Astrocyte (in vitro differentiated cells and primary cell): ENCODE results near the gene NDEL1. TPM values are rescaled to one million over a fixed set of nuclear protein-coding genes. Genes with fewer than 3 reads are reported as not detected.

Experiments
- DNase-seq: peaks from one replicate; pipeline ENCODE4 v3.0.0-alpha.2; 2010; ENCODE audit warnings: low read depth
- FAIRE-seq: peaks from 2 replicates; lab custom pipeline; 2011; peaks lifted over from hg19 to GRCh38; lab: Jason Lieb, UNC
- H2AFZ ChIP-seq: 2 replicates; pipeline ENCODE4 v1.6.0; 2012; ENCODE audit warnings: low read depth, low read length, inconsistent platforms
- H3K27ac ChIP-seq: 2 replicates; pipeline ENCODE4 v1.5.1; 2011; ENCODE audit warnings: low read depth, low read length, inconsistent platforms
- H3K27me3 ChIP-seq: 2 replicates; pipeline ENCODE4 v1.6.0; 2011; ENCODE audit warnings: low read length, inconsistent platforms; ENCODE audit not compliant: insufficient read depth
- H3K36me3 ChIP-seq: 2 replicates; pipeline ENCODE4 v1.5.1; 2011; ENCODE audit warnings: low read length, inconsistent platforms; ENCODE audit not compliant: insufficient read depth
- H3K4me1 ChIP-seq: 2 replicates; pipeline ENCODE4 v1.5.1; 2011; ENCODE audit warnings: low read length, inconsistent platforms; ENCODE audit not compliant: insufficient read depth
- H3K4me2 ChIP-seq: 2 replicates; pipeline ENCODE4 v1.6.0; 2012; ENCODE audit warnings: low read length, inconsistent platforms
- H3K4me3 ChIP-seq: 2 replicates; pipeline ENCODE4 v1.5.1; 2011; ENCODE audit warnings: low read depth, mild to moderate bottlenecking, low read length, inconsistent platforms; ENCODE audit not compliant: insufficient read depth
- H3K79me2 ChIP-seq: 2 replicates; pipeline ENCODE4 v1.6.0; 2012; ENCODE audit warnings: mild to moderate bottlenecking, low read length, inconsistent platforms; ENCODE audit not compliant: insufficient read depth
- H3K9ac ChIP-seq: 2 replicates; pipeline ENCODE4 v1.6.0; 2012; ENCODE audit warnings: mild to moderate bottlenecking, low read length, inconsistent platforms
- H3K9me3 ChIP-seq: 2 replicates; pipeline ENCODE4 v1.5.1; 2012; ENCODE audit warnings: low read depth, mild to moderate bottlenecking, low read length, inconsistent platforms; ENCODE audit not compliant: insufficient read depth
- H4K20me1 ChIP-seq: 2 replicates; pipeline ENCODE4 v1.6.0; 2012; ENCODE audit warnings: low read length, inconsistent platforms; ENCODE audit not compliant: insufficient read depth
- H3K27ac Mint-ChIP-seq: one replicate; pipeline ENCODE4 v1.8.0; 2021; ENCODE audit warnings: mild to moderate bottlenecking, mixed read lengths; ENCODE audit not compliant: unreplicated experiment
- H3K27me3 Mint-ChIP-seq: one replicate; pipeline ENCODE4 v1.8.0; 2021; ENCODE audit warnings: low read depth, mixed read lengths; ENCODE audit not compliant: unreplicated experiment
- H3K36me3 Mint-ChIP-seq: one replicate; pipeline ENCODE4 v1.8.0; 2021; ENCODE audit warnings: low read depth, mixed read lengths; ENCODE audit not compliant: unreplicated experiment
- H3K4me1 Mint-ChIP-seq: one replicate; pipeline ENCODE4 v1.8.0; 2021; ENCODE audit warnings: low read depth, mixed read lengths; ENCODE audit not compliant: unreplicated experiment
- H3K4me3 Mint-ChIP-seq: one replicate; pipeline ENCODE4 v1.8.0; 2021; ENCODE audit warnings: mild to moderate bottlenecking, moderate library complexity, mixed read lengths; ENCODE audit not compliant: unreplicated experiment
- H3K9me3 Mint-ChIP-seq: one replicate; pipeline ENCODE4 v1.8.0; 2021; ENCODE audit warnings: mild to moderate bottlenecking, mixed read lengths; ENCODE audit not compliant: unreplicated experiment
- CTCF ChIP-seq: IDR thresholded peaks from 2 replicates; pipeline ENCODE4 v1.5.1; 2011; ENCODE audit warnings: low read depth, mild to moderate bottlenecking, inconsistent platforms, low read length, moderate library complexity; ENCODE audit not compliant: insufficient read depth
- EZH2 ChIP-seq: IDR thresholded peaks from 2 replicates; pipeline ENCODE4 v1.6.1; 2012; ENCODE audit warnings: mild to moderate bottlenecking, low read length, inconsistent platforms; ENCODE audit not compliant: insufficient read depth
- total RNA-seq: library from RNA; stranded (reverse); gene quantifications from 2 replicates; pipeline ENCODE4 v1.2.1, GENCODE V29; 2021

The NDEL1 gene
- total RNA-seq, 1 donor from 2014 or later: 102 TPM

DNA sequence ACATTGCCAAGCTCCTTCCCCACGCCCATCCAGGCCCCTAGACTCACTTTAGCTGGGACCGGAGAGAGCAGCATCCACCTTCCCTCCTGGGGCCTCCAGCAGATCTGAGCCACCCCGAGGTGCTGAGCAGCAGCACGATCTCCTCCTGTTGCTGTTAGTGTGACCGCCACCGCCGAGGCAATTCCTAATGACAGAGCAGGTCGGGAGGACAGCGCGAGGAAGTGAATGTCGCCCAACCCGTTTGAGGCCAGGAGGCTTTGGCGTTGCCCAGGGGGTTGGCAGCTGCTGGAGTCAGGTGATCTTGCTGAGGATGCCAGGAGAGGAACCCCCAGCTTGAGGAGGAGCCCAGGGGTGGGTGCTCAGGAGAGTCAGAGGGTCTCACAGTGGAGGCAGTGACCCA is 38.0 kb upstream of the NDEL1 start, which contains the start of gene RNF222:
Gene RNF222, minus strand, starts transcription at position 192 of the 400 bp plus-strand sequence. CDS start 4,366 bp downstream, outside the sequence.
- Histone ChIP-seq H3K4me1 (peaks cover 9% of the 10 kb centered on the region), H2AFZ (no peak within 1 kb of the TSS), H3K9ac (no peak within 1 kb of the TSS), H3K79me2 (no peaks in the 10 kb centered on the region), H3K4me2 (no peak within 1 kb of the TSS), H3K27me3 (peaks cover 20% of the 10 kb centered on the region), H3K9me3 (no peaks in the 10 kb centered on the region), H3K4me3 (no peak within 1 kb of the TSS), H3K27ac (no peak within 1 kb of the TSS), H4K20me1 (no peaks in the 10 kb centered on the region), H3K36me3 (no peaks in the 10 kb centered on the region)
- H3K27me3 Mint-ChIP-seq: peaks cover 45% of the 10 kb centered on the region
- H3K4me1 Mint-ChIP-seq: no peaks in the 10 kb centered on the region
- no peak for TF ChIP-seq CTCF
- TF ChIP-seq EZH2: no peak
- H3K4me3 Mint-ChIP-seq: no peak within 1 kb of the TSS
- H3K27ac Mint-ChIP-seq: no peak within 1 kb of the TSS
- FAIRE-seq (no peak), DNase-seq (no peak)
- H3K9me3 Mint-ChIP-seq: peaks cover 3% of the 10 kb centered on the region
- H3K36me3 Mint-ChIP-seq: no peaks in the 10 kb centered on the region

DNA sequence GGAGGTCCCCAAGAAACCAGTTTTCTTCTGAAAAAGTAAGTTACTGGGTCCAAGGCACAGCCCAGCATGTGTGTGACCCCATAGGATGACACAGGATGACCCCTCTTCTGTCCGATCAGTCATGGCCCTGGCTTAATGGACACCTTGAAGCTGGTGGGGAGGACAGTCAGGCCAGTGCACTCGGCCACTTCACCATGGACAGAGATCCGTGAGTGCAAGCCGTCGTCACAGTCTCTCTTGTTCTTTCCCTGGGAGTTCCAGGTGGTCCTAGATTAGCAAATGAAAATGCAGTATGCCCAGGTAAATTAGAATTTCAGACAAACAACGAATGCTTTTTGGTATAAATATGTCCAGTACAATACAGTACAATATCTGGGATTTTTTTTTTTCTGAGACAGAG is 36.7 kb upstream of the NDEL1 start:
- Histone ChIP-seq H3K27ac (no peak overlapping the region), H3K4me1 (peaks cover 1% of the 10 kb centered on the region), H3K4me3 (no peak overlapping the region), H3K36me3 (no peaks in the 10 kb centered on the region), H3K79me2 (no peaks in the 10 kb centered on the region), H3K4me2 (no peak overlapping the region), H3K9ac (no peak overlapping the region), H2AFZ (no peak overlapping the region), H4K20me1 (no peaks in the 10 kb centered on the region), H3K27me3 (peaks cover 20% of the 10 kb centered on the region), H3K9me3 (no peaks in the 10 kb centered on the region)
- no peak overlapping the region for H3K4me3 Mint-ChIP-seq
- TF ChIP-seq CTCF: no peak
- TF ChIP-seq EZH2: no peak
- peaks cover 3% of the 10 kb centered on the region for H3K9me3 Mint-ChIP-seq
- FAIRE-seq (no peak), DNase-seq (no peak)
- H3K27me3 Mint-ChIP-seq: peaks cover 44% of the 10 kb centered on the region
- no peaks in the 10 kb centered on the region for H3K4me1 Mint-ChIP-seq
- H3K27ac Mint-ChIP-seq: no peak overlapping the region
- no peaks in the 10 kb centered on the region for H3K36me3 Mint-ChIP-seq

- Histone ChIP-seq H2AFZ (no peak overlapping the region), H3K36me3 (no peaks in the 10 kb centered on the region), H3K9me3 (no peaks in the 10 kb centered on the region), H3K4me3 (no peak overlapping the region), H3K27ac (no peak overlapping the region), H3K4me2 (no peak overlapping the region), H4K20me1 (no peaks in the 10 kb centered on the region), H3K9ac (no peak overlapping the region), H3K79me2 (no peaks in the 10 kb centered on the region), H3K4me1 (no peaks in the 10 kb centered on the region), H3K27me3 (peaks cover 15% of the 10 kb centered on the region)
- H3K9me3 Mint-ChIP-seq: peaks cover 2% of the 10 kb centered on the region
- DNase-seq (no peak), FAIRE-seq (no peak)
- H3K4me1 Mint-ChIP-seq: no peaks in the 10 kb centered on the region
- no peaks in the 10 kb centered on the region for H3K36me3 Mint-ChIP-seq
- H3K4me3 Mint-ChIP-seq: no peak overlapping the region
- TF ChIP-seq CTCF: no peak
- no peak overlapping the region for H3K27ac Mint-ChIP-seq
- H3K27me3 Mint-ChIP-seq: peaks cover 30% of the 10 kb centered on the region
These were observed 34.6 kb upstream of the NDEL1 start for GRCh38 chr17:8401107-8401506.
